Measurements from ENCODE around the gene VPS13D.
A peak's percentile ranks its signal among the peaks of the same experiment; 100 is the strongest.
"Not testable (repeated sequence)": the region's sequence is repeated elsewhere in the genome, so short reads cannot be mapped to it uniquely, and the experiment has no call there.

Gene VPS13D

GRCh38 chr1:12516741-12517140 lies 286.9 kb downstream of the VPS13D start:
- Mint-ChIP-seq H3K4me3 (no peak overlapping the region), H3K9me3 (no peaks in the 10 kb centered on the region), H3K27ac (no peak overlapping the region), H3K27me3 (no peaks in the 10 kb centered on the region), H3K36me3 (ENCODE audit: low read depth) (peaks cover 15% of the 10 kb centered on the region), H3K4me1 (ENCODE audit: low read depth) (no peaks in the 10 kb centered on the region)
- intact Hi-C loops (cut with micrococcal nuclease), result no loop called here

GRCh38 chr1:12518931-12519692 lies 289.3 kb downstream of the VPS13D start:
- H3K36me3 Mint-ChIP-seq (ENCODE audit: low read depth), result no peaks in the 10 kb centered on the region
- no peak overlapping the region for H3K27ac Mint-ChIP-seq
- H3K9me3 Mint-ChIP-seq, result no peaks in the 10 kb centered on the region
- H3K4me1 Mint-ChIP-seq (ENCODE audit: low read depth), result no peaks in the 10 kb centered on the region
- no peaks in the 10 kb centered on the region for H3K27me3 Mint-ChIP-seq
- H3K4me3 Mint-ChIP-seq, result no peak overlapping the region
- intact Hi-C loops (cut with micrococcal nuclease), result no loop called here

DNA sequence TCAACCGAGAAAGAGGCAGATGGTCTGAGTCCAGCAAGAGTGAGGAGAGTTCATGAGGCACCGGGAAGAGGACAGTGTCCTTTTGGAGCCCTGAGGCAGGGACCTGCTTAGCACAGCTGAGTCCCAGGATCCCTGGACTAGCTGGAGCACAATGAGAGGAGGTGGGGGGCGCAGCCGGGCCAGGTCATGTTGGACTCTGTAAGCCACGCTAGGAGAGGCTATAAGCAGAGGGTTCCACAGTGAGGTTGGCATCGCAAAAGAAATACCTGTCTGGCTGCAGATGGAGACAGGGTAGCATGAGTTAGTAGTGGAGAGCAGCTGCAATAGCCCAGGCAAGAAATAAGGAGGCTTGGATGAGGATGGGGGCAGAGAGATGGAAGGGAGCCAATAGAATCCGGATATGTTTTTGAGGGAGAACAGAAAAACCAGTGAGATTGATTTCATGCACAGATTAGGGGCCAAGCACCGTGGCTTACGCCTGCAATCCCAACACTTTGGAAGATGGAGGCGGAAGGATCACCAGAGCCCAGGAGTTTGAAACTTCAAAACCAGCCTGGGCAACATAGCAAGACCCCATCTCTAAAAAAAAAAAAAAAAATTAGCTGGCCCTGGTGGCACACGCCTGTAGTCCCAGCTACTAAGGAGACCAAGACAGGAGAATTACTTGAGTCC lies 290.0 kb downstream of the VPS13D start:
- Mint-ChIP-seq H3K4me1 (ENCODE audit: low read depth) (peaks cover 3% of the 10 kb centered on the region), H3K27ac (no peak overlapping the region), H3K36me3 (ENCODE audit: low read depth) (no peaks in the 10 kb centered on the region), H3K4me3 (no peak overlapping the region), H3K27me3 (no peaks in the 10 kb centered on the region), H3K9me3 (no peaks in the 10 kb centered on the region)
- intact Hi-C loops (cut with micrococcal nuclease), result no loop called here

- H3K9me3 Mint-ChIP-seq, result no peaks in the 10 kb centered on the region
- intact Hi-C loops (cut with micrococcal nuclease), result no loop called here
- H3K36me3 Mint-ChIP-seq (ENCODE audit: low read depth), result no peaks in the 10 kb centered on the region
- H3K27ac Mint-ChIP-seq, result no peak overlapping the region
- peaks cover 15% of the 10 kb centered on the region for H3K4me1 Mint-ChIP-seq (ENCODE audit: low read depth)
- no peak overlapping the region for H3K4me3 Mint-ChIP-seq
- H3K27me3 Mint-ChIP-seq, result no peaks in the 10 kb centered on the region
These were observed 291.3 kb downstream of the VPS13D start for GRCh38 chr1:12521096-12521495.

GRCh38 chr1:12522780-12523179 lies 292.9 kb downstream of the VPS13D start:
- H3K27me3 Mint-ChIP-seq; H3K36me3 Mint-ChIP-seq (ENCODE audit: low read depth); H3K9me3 Mint-ChIP-seq; intact Hi-C loops (cut with micrococcal nuclease); H3K27ac Mint-ChIP-seq; H3K4me3 Mint-ChIP-seq: not testable (repeated sequence)
- H3K4me1 Mint-ChIP-seq (ENCODE audit: low read depth), result peaks cover 15% of the 10 kb centered on the region

DNA sequence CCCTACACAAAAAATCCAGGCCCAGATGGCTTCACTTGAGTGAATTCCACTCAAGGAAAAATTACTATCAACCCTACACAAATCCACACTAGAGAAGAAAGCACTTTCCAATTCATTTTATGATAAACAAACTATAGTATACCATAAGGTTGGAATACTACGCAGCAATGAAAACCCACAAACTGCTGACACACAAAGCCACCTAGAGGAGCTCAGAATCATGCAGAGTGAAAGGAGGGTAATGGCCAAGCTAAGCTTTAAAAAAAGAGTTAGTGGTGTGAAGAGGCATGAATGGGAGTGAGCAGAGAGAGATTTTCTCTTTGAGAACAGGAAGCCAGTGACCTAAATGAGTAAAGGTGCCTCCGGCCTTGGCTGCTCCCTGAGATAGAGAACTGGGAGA lies 294.4 kb downstream of the VPS13D start:
- no peaks in the 10 kb centered on the region for H3K9me3 Mint-ChIP-seq
- peaks cover 18% of the 10 kb centered on the region for H3K4me1 Mint-ChIP-seq (ENCODE audit: low read depth)
- H3K36me3 Mint-ChIP-seq (ENCODE audit: low read depth), result no peaks in the 10 kb centered on the region
- H3K4me3 Mint-ChIP-seq, result no peak overlapping the region
- H3K27ac Mint-ChIP-seq, result no peak overlapping the region
- intact Hi-C loops (cut with micrococcal nuclease), result no loop called here
- no peaks in the 10 kb centered on the region for H3K27me3 Mint-ChIP-seq

GRCh38 chr1:12525311-12526181 lies 295.7 kb downstream of the VPS13D start:
- Mint-ChIP-seq H3K9me3 (no peaks in the 10 kb centered on the region), H3K27ac (peak overlapping the region; percentile 22), H3K27me3 (no peaks in the 10 kb centered on the region), H3K4me3 (no peak overlapping the region), H3K36me3 (ENCODE audit: low read depth) (no peaks in the 10 kb centered on the region), H3K4me1 (ENCODE audit: low read depth) (peaks cover 24% of the 10 kb centered on the region)
- intact Hi-C loops (cut with micrococcal nuclease), result no loop called here

GRCh38 chr1:12527564-12527963 lies 297.7 kb downstream of the VPS13D start:
- Mint-ChIP-seq H3K36me3 (ENCODE audit: low read depth) (no peaks in the 10 kb centered on the region), H3K4me1 (ENCODE audit: low read depth) (peaks cover 24% of the 10 kb centered on the region), H3K9me3 (no peaks in the 10 kb centered on the region), H3K27me3 (no peaks in the 10 kb centered on the region), H3K27ac (no peak overlapping the region), H3K4me3 (no peak overlapping the region)
- intact Hi-C loops (cut with micrococcal nuclease), result no loop called here

- H3K36me3 Mint-ChIP-seq (ENCODE audit: low read depth), result no peaks in the 10 kb centered on the region
- intact Hi-C loops (cut with micrococcal nuclease), result no loop called here
- no peaks in the 10 kb centered on the region for H3K27me3 Mint-ChIP-seq
- H3K27ac Mint-ChIP-seq, result no peak overlapping the region
- H3K4me3 Mint-ChIP-seq, result no peak overlapping the region
- peaks cover 24% of the 10 kb centered on the region for H3K4me1 Mint-ChIP-seq (ENCODE audit: low read depth)
- H3K9me3 Mint-ChIP-seq, result no peaks in the 10 kb centered on the region
These were observed 298.4 kb downstream of the VPS13D start for GRCh38 chr1:12528021-12528852.

DNA sequence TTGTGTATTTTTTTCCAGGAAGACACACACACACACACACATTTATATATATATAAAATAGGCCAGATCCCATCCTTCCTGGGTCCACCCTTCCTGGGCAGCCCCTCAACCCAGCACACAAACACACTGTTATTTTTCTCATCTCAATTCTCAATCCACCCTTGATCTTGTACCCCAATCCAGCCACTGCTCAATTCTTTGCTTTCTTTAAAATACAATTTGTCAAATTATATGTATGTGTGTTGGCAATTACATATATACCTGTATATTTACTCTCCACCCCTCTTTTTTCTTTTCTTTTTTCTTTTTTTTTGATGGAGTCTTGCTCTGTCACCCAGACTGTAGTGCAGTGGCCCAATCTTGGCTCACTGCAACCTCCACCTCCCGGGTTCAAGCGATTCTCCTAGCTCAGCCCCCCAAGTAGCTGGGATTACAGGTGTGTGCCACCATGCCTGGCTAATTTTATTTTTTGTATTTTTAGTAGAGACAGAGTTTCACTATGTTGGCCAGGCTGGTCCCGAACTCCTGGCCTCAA lies 299.9 kb downstream of the VPS13D start:
- Mint-ChIP-seq H3K9me3 (no peaks in the 10 kb centered on the region), H3K27ac (peak overlapping the region; percentile 9), H3K4me3 (no peak overlapping the region), H3K27me3 (no peaks in the 10 kb centered on the region), H3K4me1 (ENCODE audit: low read depth) (peaks cover 22% of the 10 kb centered on the region), H3K36me3 (ENCODE audit: low read depth) (no peaks in the 10 kb centered on the region)
- intact Hi-C loops (cut with micrococcal nuclease), result no loop called here

- Mint-ChIP-seq H3K27ac (no peak overlapping the region), H3K4me1 (ENCODE audit: low read depth) (peaks cover 13% of the 10 kb centered on the region), H3K9me3 (no peaks in the 10 kb centered on the region), H3K27me3 (no peaks in the 10 kb centered on the region), H3K36me3 (ENCODE audit: low read depth) (no peaks in the 10 kb centered on the region), H3K4me3 (no peak overlapping the region)
- intact Hi-C loops (cut with micrococcal nuclease), result no loop called here
These were observed 300.8 kb downstream of the VPS13D start for GRCh38 chr1:12530462-12531178.

DNA sequence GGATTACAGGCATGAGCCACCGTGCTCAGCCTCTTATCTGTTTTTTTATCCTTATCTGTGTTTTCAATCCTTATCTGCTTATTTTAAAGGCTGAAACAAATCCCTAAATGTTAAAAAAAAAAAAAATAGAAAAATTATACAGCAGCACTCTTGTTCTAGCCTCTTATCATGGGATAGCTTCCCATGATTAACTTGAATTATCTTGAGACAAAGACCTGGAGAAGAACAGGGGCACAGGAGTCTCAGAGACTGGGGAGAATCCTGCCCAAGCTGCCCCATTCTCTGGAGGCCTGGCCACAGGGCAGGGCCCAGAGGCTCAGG lies 301.3 kb downstream of the VPS13D start:
- H3K27ac Mint-ChIP-seq, result no peak overlapping the region
- intact Hi-C loops (cut with micrococcal nuclease), result no loop called here
- H3K27me3 Mint-ChIP-seq, result no peaks in the 10 kb centered on the region
- H3K4me1 Mint-ChIP-seq (ENCODE audit: low read depth), result peaks cover 9% of the 10 kb centered on the region
- no peaks in the 10 kb centered on the region for H3K36me3 Mint-ChIP-seq (ENCODE audit: low read depth)
- H3K4me3 Mint-ChIP-seq, result no peak overlapping the region
- H3K9me3 Mint-ChIP-seq, result peaks cover 3% of the 10 kb centered on the region

Data from dendritic cell treated with granulocyte-macrophage colony-stimulating factor and Interleukin-4, amounts not matched to agents 40 ng/mL and 50 ng/mL, for 4 days (primary cell).